Stimulated activated CD4-positive, alpha-beta T cell treated with anti-CD3 and anti-CD28 coated beads, Interleukin-4, amount 100 ng/mL, for 48 hours (primary cell): ENCODE measurements around the gene KRTAP3-2.

Experiments used
- DNase-seq, 2 donors: peaks; one replicate each; pipeline ENCODE4 v3.0.0-alpha.2; 2020; ENCODE audit warnings: low read depth in 2 of 2

The KRTAP3-2 gene

DNA sequence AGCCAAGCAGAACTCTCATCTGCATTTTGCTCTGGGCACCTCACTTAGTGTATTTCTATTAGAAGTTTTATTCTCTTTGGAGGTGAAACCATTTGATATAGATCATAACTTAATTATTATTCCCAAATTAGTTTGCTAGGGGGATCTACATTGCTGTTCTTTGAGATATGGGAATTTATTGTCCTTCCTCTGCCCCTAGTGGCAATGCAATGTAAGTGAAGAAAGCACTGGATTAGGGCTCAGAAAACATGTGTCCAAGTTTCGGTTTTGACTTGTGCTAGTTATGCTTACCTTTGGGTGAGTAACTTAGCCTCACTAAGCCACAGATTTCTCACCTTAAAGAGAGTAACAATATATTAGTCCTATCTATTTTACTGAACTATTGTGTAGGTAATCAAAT lies 35.9 kb downstream of the KRTAP3-2 start:
- no peak for DNase-seq

- no peak for DNase-seq
Measured at GRCh38 chr17:40962059-40962561, 37.6 kb downstream of the KRTAP3-2 start.

DNA sequence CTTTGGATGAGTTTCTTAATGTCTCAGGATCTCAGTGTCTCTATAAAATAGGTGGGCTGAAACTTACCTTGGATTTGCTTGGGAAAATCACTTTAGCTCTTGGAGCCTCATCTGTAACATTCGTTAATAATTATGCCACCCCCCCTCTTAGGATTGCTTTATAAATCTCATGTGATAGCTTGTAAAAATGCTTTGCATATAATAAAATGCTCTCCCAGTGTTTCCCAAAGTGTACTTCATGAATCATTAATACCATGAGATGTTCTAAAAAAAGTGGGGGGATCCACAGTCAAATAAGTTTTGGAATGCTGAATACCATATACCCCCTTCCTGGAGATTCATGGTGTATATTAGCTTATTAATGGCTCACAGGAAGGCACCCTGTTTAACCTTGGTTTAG lies 38.1 kb downstream of the KRTAP3-2 start:
- DNase-seq = no peak

DNA sequence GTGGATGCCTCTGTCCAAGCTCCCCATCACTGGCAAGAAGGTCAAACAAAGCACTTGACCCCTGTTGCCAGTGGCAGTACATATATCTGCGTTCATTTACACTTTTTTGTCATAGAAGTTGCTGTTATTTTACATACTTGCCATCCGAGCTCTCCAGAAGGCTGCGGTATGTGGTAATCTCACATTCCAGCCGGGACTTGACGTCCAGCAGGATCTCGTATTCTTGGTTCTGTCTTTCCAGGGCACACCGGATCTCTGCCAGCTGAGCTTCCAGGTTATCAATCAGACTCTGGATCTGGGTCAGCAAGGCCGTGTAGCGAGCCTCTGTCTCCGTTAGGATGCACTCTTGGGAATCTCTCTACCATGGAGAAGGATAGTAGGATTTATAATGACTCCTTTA lies 39.6 kb downstream of the KRTAP3-2 start:
- no peak for DNase-seq

- no peak for DNase-seq
Measured at GRCh38 chr17:40958086-40958953, 41.4 kb downstream of the KRTAP3-2 start.

DNA sequence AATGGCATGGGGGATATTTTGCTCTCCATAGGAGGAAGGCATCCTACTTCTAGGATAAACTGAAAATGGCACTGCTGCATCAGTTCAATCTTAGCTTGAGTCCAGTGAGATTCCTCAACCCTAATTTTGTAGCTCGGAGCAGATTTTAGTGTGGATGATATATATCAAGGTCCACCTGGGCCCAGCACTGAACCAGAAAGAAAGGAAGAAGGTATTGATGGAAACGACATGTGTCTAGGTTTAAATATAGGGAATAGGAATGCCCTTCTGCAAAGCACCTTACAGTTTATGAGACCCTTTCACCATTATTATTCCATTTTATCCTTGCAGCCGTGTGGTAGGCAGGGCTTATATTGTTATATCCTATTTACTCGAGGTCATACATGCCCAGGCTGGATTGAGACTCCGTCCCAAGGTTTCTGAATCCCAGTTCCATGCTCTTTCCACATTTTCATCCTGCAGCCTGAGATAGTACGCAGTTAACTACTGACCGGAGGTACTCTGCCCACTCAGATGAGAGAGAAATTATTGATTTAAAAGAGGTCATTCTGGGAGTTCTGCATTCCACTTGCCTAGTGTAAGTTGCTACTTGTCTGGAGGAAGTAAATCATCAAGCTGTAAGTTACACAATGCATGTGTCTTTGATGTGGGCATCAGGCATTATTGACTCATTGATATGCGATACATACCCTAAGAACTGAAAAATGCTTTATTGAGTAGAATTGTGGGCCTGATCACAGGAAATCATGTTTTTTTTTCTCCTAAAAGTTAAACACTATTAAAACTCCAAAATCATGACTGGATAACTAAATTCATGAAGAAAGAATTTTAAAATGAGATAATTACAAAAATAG lies 43.1 kb downstream of the KRTAP3-2 start:
- no peak for DNase-seq

DNA sequence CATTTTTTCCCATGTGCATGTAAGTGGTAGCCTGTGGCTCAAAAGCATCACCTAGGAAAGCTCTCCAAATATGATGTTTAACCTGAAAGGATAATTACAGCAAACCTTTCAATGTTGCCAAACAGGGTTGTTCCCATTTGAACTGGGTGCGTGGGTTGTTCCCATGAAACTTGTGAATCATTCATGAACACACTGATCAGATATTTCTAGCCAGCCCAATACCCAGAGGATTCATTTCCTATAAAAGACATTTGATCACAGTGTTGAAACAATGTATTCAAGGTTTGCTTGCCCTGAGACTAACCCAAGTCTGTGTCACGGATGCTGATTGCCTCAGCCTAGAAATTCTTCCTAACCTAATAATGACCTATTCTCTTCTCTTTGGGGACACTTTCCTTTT lies 45.8 kb downstream of the KRTAP3-2 start:
- peak; percentile 4 to 21 for DNase-seq

- no peak for DNase-seq
Measured at GRCh38 chr17:40952661-40953060, 47.0 kb downstream of the KRTAP3-2 start.

GRCh38 chr17:40952154-40952553 lies 47.6 kb downstream of the KRTAP3-2 start:
- no peak for DNase-seq

DNA sequence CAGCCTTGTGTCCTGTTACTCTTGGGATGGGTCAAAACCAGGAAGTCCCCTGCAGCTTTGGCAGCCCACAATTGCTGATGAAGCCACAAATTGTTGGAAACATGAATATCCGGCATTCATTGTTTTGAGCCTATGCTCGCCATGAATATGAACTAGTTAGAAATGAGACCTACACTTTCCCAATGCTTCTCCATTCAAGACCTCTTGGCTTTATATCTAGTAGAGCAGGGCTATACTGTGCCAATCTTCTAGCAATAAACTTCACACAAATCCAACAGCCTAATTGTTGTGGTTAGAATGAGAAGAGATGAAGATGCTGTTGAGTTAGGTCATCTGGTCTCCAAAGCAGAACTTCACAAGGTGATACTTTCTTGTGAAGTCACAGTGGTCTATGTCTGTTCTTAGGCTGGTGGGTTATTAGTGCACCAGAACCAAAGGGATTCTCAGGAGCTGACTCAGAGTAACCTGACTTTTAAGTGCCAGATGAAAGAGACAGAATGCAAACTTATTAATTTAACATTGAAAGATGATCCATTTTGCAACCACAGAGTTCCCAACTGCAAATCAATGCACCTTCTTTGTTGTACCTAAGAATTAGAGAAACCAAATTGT lies 48.6 kb downstream of the KRTAP3-2 start:
- DNase-seq = no peak

DNA sequence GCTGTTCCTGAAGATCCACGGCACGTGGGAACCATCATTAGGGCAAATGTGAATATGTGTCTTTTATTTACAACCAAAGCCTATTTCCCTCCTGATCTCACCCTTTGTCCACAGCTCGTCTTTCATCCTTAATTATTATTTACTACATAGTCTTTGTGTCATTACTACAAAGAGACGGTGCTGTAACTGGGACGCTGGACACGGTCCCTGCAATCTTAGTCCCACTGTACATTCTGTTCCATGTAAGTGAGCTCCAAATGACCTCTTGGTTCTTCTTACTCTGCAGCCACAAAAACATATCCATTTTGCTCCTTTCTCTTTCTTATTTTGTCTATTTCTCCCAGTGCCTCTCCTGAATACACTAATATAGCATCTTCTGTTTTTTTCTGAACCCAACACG lies 49.5 kb downstream of the KRTAP3-2 start:
- no peak for DNase-seq

GRCh38 chr17:40949418-40949817 lies 50.3 kb downstream of the KRTAP3-2 start:
- DNase-seq = no peak
